Measurements from ENCODE around the gene COMMD2.

DNA sequence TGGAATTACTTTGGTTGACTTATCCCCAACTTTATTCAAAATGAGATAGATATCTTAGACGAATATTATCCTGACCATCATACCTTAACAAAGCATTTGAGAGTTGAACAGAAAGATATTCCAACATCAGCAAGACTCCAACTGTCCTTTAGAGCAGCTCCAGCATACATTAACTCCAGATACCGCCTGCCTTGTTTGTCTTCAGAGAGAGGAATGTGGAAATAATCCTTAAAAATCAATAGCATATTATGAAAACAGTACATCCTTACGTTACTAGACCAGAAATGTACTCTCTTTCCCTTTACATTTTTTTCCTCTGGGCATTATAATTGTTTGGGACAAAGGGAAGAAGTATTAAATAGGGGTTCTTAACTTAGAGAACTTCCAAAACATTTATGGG is 38.4 kb upstream of the COMMD2 start:
- TF ChIP-seq, protein P1, sequence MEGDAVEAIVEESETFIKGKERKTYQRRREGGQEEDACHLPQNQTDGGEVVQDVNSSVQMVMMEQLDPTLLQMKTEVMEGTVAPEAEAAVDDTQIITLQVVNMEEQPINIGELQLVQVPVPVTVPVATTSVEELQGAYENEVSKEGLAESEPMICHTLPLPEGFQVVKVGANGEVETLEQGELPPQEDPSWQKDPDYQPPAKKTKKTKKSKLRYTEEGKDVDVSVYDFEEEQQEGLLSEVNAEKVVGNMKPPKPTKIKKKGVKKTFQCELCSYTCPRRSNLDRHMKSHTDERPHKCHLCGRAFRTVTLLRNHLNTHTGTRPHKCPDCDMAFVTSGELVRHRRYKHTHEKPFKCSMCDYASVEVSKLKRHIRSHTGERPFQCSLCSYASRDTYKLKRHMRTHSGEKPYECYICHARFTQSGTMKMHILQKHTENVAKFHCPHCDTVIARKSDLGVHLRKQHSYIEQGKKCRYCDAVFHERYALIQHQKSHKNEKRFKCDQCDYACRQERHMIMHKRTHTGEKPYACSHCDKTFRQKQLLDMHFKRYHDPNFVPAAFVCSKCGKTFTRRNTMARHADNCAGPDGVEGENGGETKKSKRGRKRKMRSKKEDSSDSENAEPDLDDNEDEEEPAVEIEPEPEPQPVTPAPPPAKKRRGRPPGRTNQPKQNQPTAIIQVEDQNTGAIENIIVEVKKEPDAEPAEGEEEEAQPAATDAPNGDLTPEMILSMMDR (IDR thresholded peaks at IDR 0.05), result no peak
- no peak for TF ChIP-seq POLR2A (IDR thresholded peaks at IDR 0.05)

Data from lower leg skin (tissue), 3 donors.